IMR-90 (cell line): ENCODE results near the gene SMARCC2. TPM values are rescaled to one million over a fixed set of nuclear protein-coding genes. Genes with fewer than 3 reads are reported as not detected.

Experiments
- ATAC-seq: fragments of 200-7000 bp; cut with Tn5 transposase; 2 replicates; pipeline ENCODE4 v1.9.1; 2020; ENCODE audit warnings: low read depth, mild to moderate bottlenecking, moderate library complexity
- BruUV-seq: library from RNA; stranded (reverse); fragments of 400-500 nt; replicated peaks from 2 replicates; lab custom pipeline; 2021; lab: Mats Ljungman, UMichigan
- CTCF ChIA-PET: fragments of 300-600 bp; formaldehyde crosslinking; extraction: SDS; loops from one replicate; lab custom pipeline; 2021; ENCODE audit warnings: antibody characterized with exemption; lab: Yijun Ruan, JAX
- POLR2A ChIA-PET: fragments of 300-600 bp; sonication (Branson Sonifier 250); formaldehyde crosslinking; loops from one replicate; lab custom pipeline; 2022; ENCODE audit warnings: antibody characterized with exemption; ENCODE audit not compliant: unreplicated experiment; lab: Charles Lee
- DNase-seq: peaks from one replicate; pipeline ENCODE4 v3.0.0; 2013
- H2AFZ ChIP-seq: replicated peaks from 2 replicates; pipeline ENCODE3; 2013; ENCODE audit warnings: low read length, mild to moderate bottlenecking; ENCODE audit not compliant: poor library complexity
- H2AK5ac ChIP-seq: 2 replicates; pipeline ENCODE4 v1.6.1; 2013; ENCODE audit warnings: low read depth, low read length, inconsistent platforms
- H2AK9ac ChIP-seq: replicated peaks from 2 replicates; pipeline ENCODE3; 2013; ENCODE audit warnings: mild to moderate bottlenecking, low read depth, low read length, moderate library complexity; ENCODE audit not compliant: poor library complexity
- H2BK120ac ChIP-seq: 2 replicates; pipeline ENCODE4 v1.6.1; 2013; ENCODE audit warnings: low read depth, low read length, inconsistent platforms
- H2BK15ac ChIP-seq: 3 replicates; pipeline ENCODE4 v1.6.1; 2013; ENCODE audit warnings: low read depth, low read length, inconsistent platforms
- H2BK20ac ChIP-seq: 2 replicates; pipeline ENCODE4 v1.6.1; 2013; ENCODE audit warnings: low read depth, mild to moderate bottlenecking, inconsistent platforms, low read length, moderate library complexity
- H2BK5ac ChIP-seq: 2 replicates; pipeline ENCODE4 v1.6.1; 2013; ENCODE audit warnings: mild to moderate bottlenecking, low read depth, low read length, inconsistent platforms; ENCODE audit not compliant: poor library complexity, severe bottlenecking
- H3K14ac ChIP-seq: replicated peaks from 2 replicates; pipeline ENCODE4 v1.6.1; 2013; ENCODE audit warnings: low read depth, low read length, inconsistent platforms
- H3K18ac ChIP-seq: 2 replicates; pipeline ENCODE4 v1.6.1; 2013; ENCODE audit warnings: low read depth, low read length, control low read depth
- H3K23ac ChIP-seq: 2 replicates; pipeline ENCODE4 v1.6.1; 2013; ENCODE audit warnings: low read depth, low read length, inconsistent platforms
- H3K27ac ChIP-seq: 2 replicates; pipeline ENCODE4 v1.5.1; 2013; ENCODE audit warnings: mild to moderate bottlenecking, control low read depth, low read length; ENCODE audit not compliant: insufficient read depth
- H3K27me3 ChIP-seq: 2 replicates; pipeline ENCODE4 v1.6.1; 2013; ENCODE audit warnings: low read length; ENCODE audit not compliant: control insufficient read depth, insufficient read depth
- H3K36me3 ChIP-seq: 2 replicates; pipeline ENCODE4 v1.6.1; 2013; ENCODE audit warnings: low read length, mixed read lengths; ENCODE audit not compliant: control insufficient read depth, insufficient read depth
- H3K4ac ChIP-seq: 2 replicates; pipeline ENCODE4 v1.6.1; 2013; ENCODE audit warnings: low read depth, low read length, inconsistent platforms
- H3K4me1 ChIP-seq: 2 replicates; pipeline ENCODE4 v1.6.1; 2013; ENCODE audit warnings: low read length, mixed read lengths; ENCODE audit not compliant: control insufficient read depth, insufficient read depth
- H3K4me2 ChIP-seq: 2 replicates; pipeline ENCODE4 v1.6.1; 2013; ENCODE audit warnings: low read depth, mild to moderate bottlenecking, control low read depth, low read length, moderate library complexity
- H3K4me3 ChIP-seq: 2 replicates; pipeline ENCODE4 v1.5.1; 2013; ENCODE audit warnings: low read depth, mild to moderate bottlenecking, control low read depth, low read length, moderate library complexity; ENCODE audit not compliant: insufficient read depth
- H3K56ac ChIP-seq: 2 replicates; pipeline ENCODE4 v1.6.1; 2013; ENCODE audit warnings: low read length, inconsistent platforms; ENCODE audit not compliant: insufficient read depth; ENCODE audit errors: extremely low read depth
- H3K79me1 ChIP-seq, 2 experiments: 2 replicates each; pipeline ENCODE4 v1.6.1; 2013; ENCODE audit warnings: low read length in 2 of 2, inconsistent platforms in 1 of 2, low read depth in 1 of 2
- H3K9ac ChIP-seq: 2 replicates; pipeline ENCODE4 v1.6.1; 2013; ENCODE audit warnings: low read depth, low read length, control low read depth
- H3K9me1 ChIP-seq: 2 replicates; pipeline ENCODE4 v1.6.1; 2013; ENCODE audit warnings: low read length, inconsistent platforms; ENCODE audit not compliant: insufficient read depth
- H3K9me3 ChIP-seq: 2 replicates; pipeline ENCODE4 v1.6.1; 2013; ENCODE audit warnings: low read length; ENCODE audit not compliant: control insufficient read depth, insufficient read depth
- H4K20me1 ChIP-seq: 2 replicates; pipeline ENCODE4 v1.6.1; 2013; ENCODE audit warnings: low read length, inconsistent platforms; ENCODE audit not compliant: insufficient read depth
- H4K5ac ChIP-seq: 2 replicates; pipeline ENCODE4 v1.6.1; 2013; ENCODE audit warnings: mild to moderate bottlenecking, low read depth, low read length, control low read depth
- H4K8ac ChIP-seq, 2 experiments: 2 replicates each; pipeline ENCODE4 v1.6.1; 2013; ENCODE audit warnings: low read depth in 2 of 2, low read length in 2 of 2, control low read depth in 1 of 2, inconsistent platforms in 1 of 2
- H4K91ac ChIP-seq: 2 replicates; pipeline ENCODE4 v1.6.1; 2013; ENCODE audit warnings: low read depth, low read length, inconsistent platforms; ENCODE audit not compliant: insufficient read depth
- BHLHE40 ChIP-seq: fragments of 150-350 bp; IDR thresholded peaks from 2 replicates; pipeline ENCODE4 v1.6.1; 2016; ENCODE audit warnings: mild to moderate bottlenecking, low read depth, low read length
- CEBPB ChIP-seq: IDR thresholded peaks from 2 replicates; pipeline ENCODE4 v1.6.1; 2012; ENCODE audit warnings: low read depth, low read length, improper control_type of control experiment
- CHD1 ChIP-seq: IDR thresholded peaks from 2 replicates; pipeline ENCODE4 v1.6.1; 2012; ENCODE audit warnings: low read depth, low read length, improper control_type of control experiment
- FOS ChIP-seq: fragments of 150-350 bp; IDR thresholded peaks from 2 replicates; pipeline ENCODE4 v1.6.1; 2016; ENCODE audit warnings: low read depth, low read length
- MAFK ChIP-seq: IDR thresholded peaks from 2 replicates; pipeline ENCODE4 v1.6.1; 2012; ENCODE audit warnings: low read depth, low read length, improper control_type of control experiment
- MAZ ChIP-seq: IDR thresholded peaks from 2 replicates; pipeline ENCODE4 v1.6.1; 2012; ENCODE audit warnings: low read depth, mild to moderate bottlenecking, low read length, improper control_type of control experiment, moderate library complexity, borderline replicate concordance
- MXI1 ChIP-seq: IDR thresholded peaks from 2 replicates; pipeline ENCODE4 v1.6.1; 2012; ENCODE audit warnings: low read depth, mild to moderate bottlenecking, low read length, moderate library complexity, borderline replicate concordance
- NFE2L2 ChIP-seq: fragments of 150-350 bp; IDR thresholded peaks from 2 replicates; pipeline ENCODE4 v1.6.1; 2016; ENCODE audit warnings: low read depth, mild to moderate bottlenecking, low read length
- POLR2A ChIP-seq: IDR thresholded peaks from 2 replicates; pipeline ENCODE4 v1.6.1; 2012; ENCODE audit warnings: mild to moderate bottlenecking, low read depth, low read length
- RAD21 ChIP-seq: IDR thresholded peaks from 2 replicates; pipeline ENCODE4 v1.6.1; 2012; ENCODE audit warnings: low read length, improper control_type of control experiment
- RCOR1 ChIP-seq: IDR thresholded peaks from 2 replicates; pipeline ENCODE4 v1.6.1; 2012; ENCODE audit warnings: mild to moderate bottlenecking, low read length, improper control_type of control experiment; ENCODE audit not compliant: insufficient replicate concordance
- RFX5 ChIP-seq: IDR thresholded peaks from 2 replicates; pipeline ENCODE4 v1.8.0; 2012; ENCODE audit warnings: low read depth, mild to moderate bottlenecking, low read length, moderate library complexity
- WGBS, 2 experiments: methylation state at CpG; one replicate each; pipeline versions ENCODE4 v1.1.5 to v1.1.7; 2013; ENCODE audit warnings: missing lambda C conversion rate in 2 of 2; ENCODE audit not compliant: insufficient read length in 1 of 2; ENCODE audit errors: extremely low coverage in 2 of 2; 5-methylcytosine and 5-hydroxymethylcytosine counted together
- dilution Hi-C: fragments of 300-500 bp; cut with HindIII; formaldehyde crosslinking; loops from one replicate; pipeline ENCODE4 v1.14.3; 2018; ENCODE audit warnings: low sequenced_read_pairs; ENCODE audit not compliant: unreplicated experiment
- in situ Hi-C: fragments of 300-500 bp; cut with MboI; formaldehyde crosslinking; loops from 3 replicates; pipeline ENCODE4 v1.14.3; 2019; ENCODE audit warnings: low sequenced_read_pairs, inconsistent platforms, mixed read lengths
- intact Hi-C: fragments of 100-400 bp; cut with micrococcal nuclease; formaldehyde crosslinking; loops from 2 replicates; pipeline ENCODE4 v1.10.0; 2022
- polyA plus RNA-seq, 3 experiments: library from polyadenylated mRNA; depleted of rRNA; stranded (reverse); fragments of >200 nt; gene quantifications; 2 replicates each; pipeline ENCODE4 v1.2.3, GENCODE V29; 2012; ENCODE audit warnings: low replicate concordance in 1 of 3
- total RNA-seq: library from RNA; depleted of rRNA; stranded (reverse); fragments of >200 nt; gene quantifications from 2 replicates; pipeline ENCODE4 v1.2.3, GENCODE V29; 2012
- TF ChIP-seq, protein P1 (sequence below): conservative IDR thresholded peaks from 2 replicates; pipeline ENCODE4 v1.5.1; 2012; ENCODE audit warnings: mild to moderate bottlenecking, low read depth, low read length, improper control_type of control experiment
- TF ChIP-seq, protein P2 (sequence below): fragments of 150-350 bp; IDR thresholded peaks from 2 replicates; pipeline ENCODE4 v1.6.1; 2017; ENCODE audit warnings: mild to moderate bottlenecking, antibody characterized with exemption, low read length, low read depth
- TF ChIP-seq, protein P3 (sequence below): fragments of 150-350 bp; IDR thresholded peaks from 2 replicates; pipeline ENCODE4 v1.6.1; 2016; ENCODE audit warnings: low read depth, mild to moderate bottlenecking, low read length, moderate library complexity, borderline replicate concordance

Gene SMARCC2
- total and polyA plus RNA-seq, 2 of the 4 experiments (the other 2 are of a cell fraction): 42.3 to 43.8 TPM

DNA sequence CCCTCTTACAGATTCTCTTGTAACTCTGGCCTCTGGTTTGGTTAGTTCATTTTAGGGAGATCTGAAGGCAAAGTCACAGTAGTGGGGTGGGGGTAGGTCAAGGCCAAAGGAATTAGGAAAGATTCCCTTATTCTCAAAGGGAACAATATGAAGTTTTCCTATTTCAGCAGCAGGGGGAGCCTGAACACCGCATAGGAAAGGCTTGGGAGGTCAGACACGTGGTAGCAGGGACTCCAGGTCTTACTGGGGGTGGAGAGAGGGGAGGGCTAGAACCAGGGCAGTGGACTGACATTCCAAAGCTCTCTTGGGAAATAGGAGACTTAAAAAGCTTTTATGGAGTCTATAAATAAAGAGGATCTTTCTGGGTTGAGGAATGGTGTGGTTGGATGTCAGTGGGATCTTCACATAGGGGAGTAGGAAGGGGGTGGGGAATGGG, 69.9 kb downstream of the SMARCC2 start:
- intact Hi-C loops (loop anchor here (1.0 to 2.0 kb wide), 6 partner anchors 39 to 139 kb away; partner anchors contain the start of genes ANKRD52, MYL6, NABP2 and SMARCC2), dilution Hi-C loops (no loop called here), in situ Hi-C loops (no loop called here)
- H2BK5ac ChIP-seq: peak overlapping the region; percentile 13
- H3K18ac ChIP-seq: no peak overlapping the region
- DNase-seq: peak; percentile 94
- ChIA-PET CTCF (interaction anchor here (0.7 to 3.9 kb wide), 4 partner anchors 65 to 168 kb away, joined by 3 to 27 read pairs (median 3); partner anchors contain the start of genes RNF41 and SMARCC2), POLR2A (interaction anchor here (0.6 to 1.5 kb wide), 4 partner anchors 9 to 70 kb away, joined by 3 to 6 read pairs (median 3); partner anchors contain the start of genes ESYT1 and SMARCC2)
- peak overlapping the region; percentile 11; the same call in 1 of the 2 replicates for H3K27ac ChIP-seq
- peaks cover 7% of the 10 kb centered on the region for H4K20me1 ChIP-seq
- no peak overlapping the region for H3K4me3 ChIP-seq
- H3K4me1 ChIP-seq: peaks cover 7% of the 10 kb centered on the region
- no peak overlapping the region for H2AFZ ChIP-seq
- H3K9ac ChIP-seq: peak overlapping the region; percentile 59; the same call in 1 of the 2 replicates
- no CpG with 5 or more reads among the region's 2 CpGs for WGBS, 2 experiments
- H3K56ac ChIP-seq: no peak overlapping the region
- H3K79me1 ChIP-seq: peaks cover 13 to 63% of the 10 kb centered on the region in 2 experiments
- BruUV-seq: no TSS peak
- no peak overlapping the region for H3K23ac ChIP-seq
- no peaks in the 10 kb centered on the region for H3K9me3 ChIP-seq
- no peaks in the 10 kb centered on the region for H3K27me3 ChIP-seq
- no peaks in the 10 kb centered on the region for H3K9me1 ChIP-seq
- H2AK9ac ChIP-seq: peak overlapping the region; percentile 78
- H3K36me3 ChIP-seq: peaks cover 16% of the 10 kb centered on the region
- H2BK120ac ChIP-seq: no peak overlapping the region
- H2AK5ac ChIP-seq: peak overlapping the region; percentile 56; the same call in 1 of the 2 replicates
- ATAC-seq: peak; percentile 55
- H2BK15ac ChIP-seq: peak overlapping the region; percentile 13; the same call in 1 of the 3 replicates
- H4K91ac ChIP-seq: no peak overlapping the region
- H4K5ac ChIP-seq: no peak overlapping the region
- H3K4me2 ChIP-seq: peak overlapping the region; percentile 99
- H3K14ac ChIP-seq: no peak overlapping the region
- H4K8ac ChIP-seq: peak overlapping the region in 1 of 2 experiments; percentile 85; a peak in 1 of 4 replicates
- H2BK20ac ChIP-seq: no peak overlapping the region
- H3K4ac ChIP-seq: peak overlapping the region; percentile 65; the same call in 1 of the 2 replicates
- TF ChIP-seq CHD1: peak; percentile 39; the same call in 1 of the 2 replicates
- TF ChIP-seq RCOR1: no peak
- peak; percentile 61; the same call in 1 of the 2 replicates for TF ChIP-seq CEBPB
- TF ChIP-seq, protein P1, sequence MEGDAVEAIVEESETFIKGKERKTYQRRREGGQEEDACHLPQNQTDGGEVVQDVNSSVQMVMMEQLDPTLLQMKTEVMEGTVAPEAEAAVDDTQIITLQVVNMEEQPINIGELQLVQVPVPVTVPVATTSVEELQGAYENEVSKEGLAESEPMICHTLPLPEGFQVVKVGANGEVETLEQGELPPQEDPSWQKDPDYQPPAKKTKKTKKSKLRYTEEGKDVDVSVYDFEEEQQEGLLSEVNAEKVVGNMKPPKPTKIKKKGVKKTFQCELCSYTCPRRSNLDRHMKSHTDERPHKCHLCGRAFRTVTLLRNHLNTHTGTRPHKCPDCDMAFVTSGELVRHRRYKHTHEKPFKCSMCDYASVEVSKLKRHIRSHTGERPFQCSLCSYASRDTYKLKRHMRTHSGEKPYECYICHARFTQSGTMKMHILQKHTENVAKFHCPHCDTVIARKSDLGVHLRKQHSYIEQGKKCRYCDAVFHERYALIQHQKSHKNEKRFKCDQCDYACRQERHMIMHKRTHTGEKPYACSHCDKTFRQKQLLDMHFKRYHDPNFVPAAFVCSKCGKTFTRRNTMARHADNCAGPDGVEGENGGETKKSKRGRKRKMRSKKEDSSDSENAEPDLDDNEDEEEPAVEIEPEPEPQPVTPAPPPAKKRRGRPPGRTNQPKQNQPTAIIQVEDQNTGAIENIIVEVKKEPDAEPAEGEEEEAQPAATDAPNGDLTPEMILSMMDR: peak; percentile 90
- TF ChIP-seq MAZ: peak; percentile 79; the same call in 1 of the 2 replicates
- TF ChIP-seq RAD21: peak; percentile 85
- TF ChIP-seq, protein P2, sequence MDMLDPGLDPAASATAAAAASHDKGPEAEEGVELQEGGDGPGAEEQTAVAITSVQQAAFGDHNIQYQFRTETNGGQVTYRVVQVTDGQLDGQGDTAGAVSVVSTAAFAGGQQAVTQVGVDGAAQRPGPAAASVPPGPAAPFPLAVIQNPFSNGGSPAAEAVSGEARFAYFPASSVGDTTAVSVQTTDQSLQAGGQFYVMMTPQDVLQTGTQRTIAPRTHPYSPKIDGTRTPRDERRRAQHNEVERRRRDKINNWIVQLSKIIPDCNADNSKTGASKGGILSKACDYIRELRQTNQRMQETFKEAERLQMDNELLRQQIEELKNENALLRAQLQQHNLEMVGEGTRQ: peak; percentile 88
- TF ChIP-seq, protein P3, sequence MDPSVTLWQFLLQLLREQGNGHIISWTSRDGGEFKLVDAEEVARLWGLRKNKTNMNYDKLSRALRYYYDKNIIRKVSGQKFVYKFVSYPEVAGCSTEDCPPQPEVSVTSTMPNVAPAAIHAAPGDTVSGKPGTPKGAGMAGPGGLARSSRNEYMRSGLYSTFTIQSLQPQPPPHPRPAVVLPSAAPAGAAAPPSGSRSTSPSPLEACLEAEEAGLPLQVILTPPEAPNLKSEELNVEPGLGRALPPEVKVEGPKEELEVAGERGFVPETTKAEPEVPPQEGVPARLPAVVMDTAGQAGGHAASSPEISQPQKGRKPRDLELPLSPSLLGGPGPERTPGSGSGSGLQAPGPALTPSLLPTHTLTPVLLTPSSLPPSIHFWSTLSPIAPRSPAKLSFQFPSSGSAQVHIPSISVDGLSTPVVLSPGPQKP: no peak
- no peak for TF ChIP-seq RFX5
- TF ChIP-seq MAFK: no peak
- no peak for TF ChIP-seq BHLHE40
- no peak for TF ChIP-seq NFE2L2
- no peak for TF ChIP-seq FOS
- TF ChIP-seq POLR2A: no peak
- TF ChIP-seq MXI1: peak; percentile 93
